Cardiac muscle cell (in vitro differentiated cells and primary cell): ENCODE measurements around the gene SERPINA5. TPM values are rescaled to one million over a fixed set of nuclear protein-coding genes. Genes with fewer than 3 reads are reported as not detected.

Source experiments
- DNase-seq, 2 donors: peaks; one replicate each; pipeline versions ENCODE4 v3.0.0 to v3.0.0-alpha.2; 2010 to 2017; ENCODE audit warnings: low read depth in 1 of 2, low spot score in 1 of 2
- H3K27ac ChIP-seq: fragments of 200-600 bp; sonication (generic); 2 replicates; pipeline ENCODE4 v1.5.1; 2016
- H3K27me3 ChIP-seq: fragments of 200-600 bp; sonication (generic); 2 replicates; pipeline ENCODE4 v1.6.0; 2016; ENCODE audit warnings: control low read depth
- H3K36me3 ChIP-seq: fragments of 200-600 bp; sonication (generic); 2 replicates; pipeline ENCODE4 v1.5.1; 2016; ENCODE audit warnings: control low read depth
- H3K4me1 ChIP-seq: fragments of 200-600 bp; sonication (generic); 2 replicates; pipeline ENCODE4 v1.8.1; 2017; ENCODE audit warnings: low read depth, mild to moderate bottlenecking, mixed run types
- H3K4me3 ChIP-seq: fragments of 200-600 bp; sonication (generic); 2 replicates; pipeline ENCODE4 v1.5.1; 2016; ENCODE audit warnings: mild to moderate bottlenecking
- H3K9me3 ChIP-seq: fragments of 200-600 bp; sonication (generic); 2 replicates; pipeline ENCODE4 v1.5.1; 2017; ENCODE audit warnings: low read depth, mild to moderate bottlenecking, control low read depth
- CTCF ChIP-seq: IDR thresholded peaks from 2 replicates; pipeline ENCODE4 v1.5.1; 2012; ENCODE audit warnings: low read depth, mild to moderate bottlenecking, low read length
- polyA plus RNA-seq: library from polyadenylated mRNA; unstranded; fragments of >200 nt; fragmentation: Nextera tagmentation; extraction: Ambion mirVana; gene quantifications from 2 replicates; pipeline ENCODE4 v1.2.1, GENCODE V29; 2016
- total RNA-seq: library from RNA; depleted of rRNA; stranded (reverse); fragments of >200 nt; gene quantifications from 2 replicates; pipeline ENCODE4 v1.2.3, GENCODE V29; 2016

SERPINA5 gene
- total and polyA plus RNA-seq, 2 experiments from 2014 or later = not detected

DNA sequence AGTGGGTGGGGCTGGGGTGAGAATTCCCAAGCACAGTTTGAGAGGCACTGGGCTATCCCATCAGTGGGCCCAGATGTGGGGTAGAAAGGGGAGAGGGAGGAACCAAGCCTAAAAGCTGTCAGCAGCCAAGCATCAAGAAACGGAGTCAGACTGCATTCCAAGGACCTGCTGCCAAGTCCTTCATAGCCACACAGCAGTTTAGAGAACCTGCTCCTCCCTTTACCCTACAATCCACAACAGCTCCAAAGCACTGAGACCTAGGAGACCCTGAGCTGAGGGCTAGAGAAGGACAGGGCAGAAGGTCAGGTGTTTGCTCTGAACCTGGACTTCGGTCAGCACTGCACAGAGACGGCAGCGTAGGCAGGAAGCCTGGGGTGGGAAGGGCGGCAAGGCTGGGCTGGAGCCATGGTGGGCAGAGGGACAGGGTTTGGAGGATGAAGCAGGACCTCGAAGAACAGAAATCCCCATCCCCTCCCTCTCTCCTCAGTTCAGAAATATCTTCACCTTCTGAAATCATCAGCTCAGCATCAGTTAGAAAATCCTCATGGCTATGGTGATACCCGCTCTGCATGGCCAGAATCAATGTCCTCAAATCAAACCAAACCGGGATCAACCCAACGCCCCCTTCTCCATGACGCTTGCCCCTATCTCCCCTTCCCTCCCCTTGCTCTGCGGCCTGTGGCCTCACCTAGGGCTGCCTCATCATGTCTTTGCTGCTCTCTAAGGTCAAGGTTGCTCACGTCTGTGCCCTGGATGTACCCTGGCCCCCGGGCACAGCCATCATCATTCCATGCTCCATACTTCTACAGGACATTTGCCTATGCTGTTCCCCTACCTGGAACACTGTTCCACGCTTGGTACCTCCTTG lies 32.9 kb upstream of the SERPINA5 start:
- H3K4me1 ChIP-seq = no peaks in the 10 kb centered on the region
- peak in 1 of 2 donors; percentile 47 for DNase-seq
- no peaks in the 10 kb centered on the region for H3K27me3 ChIP-seq
- no peak overlapping the region for H3K4me3 ChIP-seq
- TF ChIP-seq CTCF = no peak
- no peaks in the 10 kb centered on the region for H3K36me3 ChIP-seq
- H3K9me3 ChIP-seq = no peaks in the 10 kb centered on the region
- H3K27ac ChIP-seq = no peak overlapping the region

DNA sequence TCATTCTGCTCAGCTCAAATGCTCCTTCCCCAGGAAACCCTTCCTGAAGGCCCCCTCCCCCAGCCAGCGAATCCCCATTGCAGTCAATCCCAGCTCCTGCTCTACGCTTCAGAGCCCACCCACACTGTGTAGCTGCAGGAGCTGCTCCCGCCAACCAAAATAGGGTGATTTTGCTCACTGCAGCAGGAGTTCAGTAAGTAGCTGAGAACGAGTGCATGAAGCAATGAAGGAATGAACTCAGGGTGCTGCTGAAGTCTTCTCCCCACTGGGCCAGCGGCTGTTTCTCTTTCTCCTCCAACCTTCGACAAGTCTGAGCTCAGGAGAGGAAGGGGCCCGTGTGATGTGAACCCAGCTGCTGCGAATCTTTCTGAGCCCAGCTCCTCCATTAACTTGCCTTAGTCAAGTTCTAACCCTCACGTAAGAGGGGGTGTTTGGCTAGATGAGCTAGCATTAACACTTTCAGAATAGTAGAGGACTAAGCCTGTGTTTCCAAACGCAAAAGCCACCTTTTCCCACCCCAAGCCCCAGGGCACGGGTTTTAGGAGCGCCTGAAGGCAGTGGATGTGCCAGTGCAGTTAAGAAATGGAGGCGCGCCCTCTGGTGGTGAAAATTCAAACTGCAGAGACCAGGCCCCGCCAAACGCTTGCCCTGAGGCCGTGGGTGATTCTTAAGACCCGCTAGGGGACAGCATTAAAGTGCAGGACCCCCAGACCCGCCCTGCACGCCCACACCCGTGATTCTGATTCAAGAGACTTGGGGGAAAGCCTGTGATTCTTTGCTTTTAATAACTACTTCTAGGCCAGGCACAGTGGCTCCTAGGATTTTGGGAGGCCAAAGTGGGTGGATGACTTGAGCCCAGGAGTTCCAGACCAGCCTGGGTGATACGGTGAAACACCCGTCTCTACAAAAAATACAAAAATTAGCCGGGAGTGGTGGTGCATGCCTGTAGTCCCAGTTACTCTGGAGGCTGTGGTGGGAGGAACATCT lies 31.9 kb upstream of the SERPINA5 start:
- H3K27me3 ChIP-seq = no peaks in the 10 kb centered on the region
- H3K27ac ChIP-seq = no peak overlapping the region
- peak; percentile 71 to 74 for DNase-seq
- TF ChIP-seq CTCF = peak; percentile 89
- no peaks in the 10 kb centered on the region for H3K9me3 ChIP-seq
- no peak overlapping the region for H3K4me3 ChIP-seq
- H3K36me3 ChIP-seq = no peaks in the 10 kb centered on the region
- H3K4me1 ChIP-seq = no peaks in the 10 kb centered on the region

DNA sequence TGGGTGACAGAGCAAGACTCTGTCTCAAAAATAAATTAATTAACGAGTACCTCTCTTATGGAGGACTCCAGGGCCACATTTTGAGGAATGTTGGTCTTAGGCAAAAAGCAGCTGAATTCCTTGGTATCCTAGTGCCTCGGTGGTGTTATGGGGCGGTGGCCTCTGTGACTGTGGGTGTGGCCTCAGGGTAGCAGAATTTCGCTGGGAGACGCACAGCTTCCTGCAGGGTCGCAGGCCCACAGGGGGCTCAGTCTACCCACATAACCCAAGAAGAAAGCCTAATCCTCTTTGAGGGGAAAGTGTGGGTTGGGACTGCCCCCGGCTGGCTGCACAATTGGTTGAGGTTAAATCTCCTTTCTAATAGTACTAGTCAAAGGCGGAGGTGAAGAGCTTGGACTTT lies 31.2 kb upstream of the SERPINA5 start:
- no peaks in the 10 kb centered on the region for H3K4me1 ChIP-seq
- TF ChIP-seq CTCF = no peak
- H3K4me3 ChIP-seq = no peak overlapping the region
- no peak for DNase-seq
- no peaks in the 10 kb centered on the region for H3K9me3 ChIP-seq
- no peak overlapping the region for H3K27ac ChIP-seq
- no peaks in the 10 kb centered on the region for H3K36me3 ChIP-seq
- H3K27me3 ChIP-seq = no peaks in the 10 kb centered on the region

DNA sequence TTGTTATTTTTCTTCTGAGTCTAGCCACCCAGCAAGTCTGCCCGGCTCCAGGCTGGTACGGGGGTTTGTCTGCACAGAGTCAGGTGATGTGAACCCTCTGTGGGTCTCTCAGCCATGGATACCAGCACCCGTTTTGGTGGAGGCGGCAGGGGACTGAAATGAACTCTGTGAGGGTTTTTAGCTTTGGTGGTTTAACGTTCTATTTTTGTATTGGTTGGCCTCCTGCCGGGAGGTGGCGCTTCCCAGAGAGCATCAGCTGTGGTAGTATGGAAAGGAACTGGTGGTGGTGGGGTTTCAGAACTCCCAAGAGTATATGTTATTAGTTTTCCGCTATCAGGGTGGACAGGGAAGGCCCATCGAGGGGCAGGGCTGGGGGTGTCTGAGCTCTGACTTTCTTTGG lies 25.2 kb upstream of the SERPINA5 start:
- H3K27ac ChIP-seq = no peak overlapping the region
- no peak overlapping the region for H3K4me3 ChIP-seq
- no peaks in the 10 kb centered on the region for H3K9me3 ChIP-seq
- no peaks in the 10 kb centered on the region for H3K36me3 ChIP-seq
- H3K27me3 ChIP-seq = no peaks in the 10 kb centered on the region
- no peak for TF ChIP-seq CTCF
- DNase-seq = no peak
- no peaks in the 10 kb centered on the region for H3K4me1 ChIP-seq

- Histone ChIP-seq H3K4me1 (no peaks in the 10 kb centered on the region), H3K36me3 (no peaks in the 10 kb centered on the region), H3K4me3 (no peak overlapping the region), H3K27ac (no peak overlapping the region), H3K27me3 (no peaks in the 10 kb centered on the region), H3K9me3 (no peaks in the 10 kb centered on the region)
- DNase-seq = no peak
- TF ChIP-seq CTCF = no peak
Observed at GRCh38 chr14:94557327-94557726, 23.9 kb upstream of the SERPINA5 start.
